Measurements from ENCODE around the gene TATDN3. TPM values are rescaled to one million over a fixed set of nuclear protein-coding genes. Genes with fewer than 3 reads are reported as not detected.
A peak's percentile ranks its signal among the peaks of the same experiment; 100 is the strongest.
"Not testable (repeated sequence)": the region's sequence is repeated elsewhere in the genome, so short reads cannot be mapped to it uniquely, and the experiment has no call there.

TATDN3 gene
- total RNA-seq, 3 donors from 2014 or later (not counting 1 experiment from before 2014, with no cell fraction given): 11.6 to 14.6 (median 13.4) TPM

GRCh38 chr1:212858461-212859265 lies 67.0 kb downstream of the TATDN3 start:
- Mint-ChIP-seq H3K27me3 (ENCODE audit: low read depth in 2 of 2) (no peaks in the 10 kb centered on the region), H3K36me3 (no peaks in the 10 kb centered on the region), H3K4me3 (peak overlapping the region; percentile 95), H3K27ac (peak overlapping the region; percentile 87 to 95), H3K9me3 (no peaks in the 10 kb centered on the region), H3K4me1 (peaks cover 16 to 32% of the 10 kb centered on the region in 2 donors)
- Histone ChIP-seq H3K4me1 (ENCODE audit: control insufficient read depth, insufficient read depth, low read length) (peaks cover 26% of the 10 kb centered on the region), H3K4me3 (ENCODE audit: low read length) (peak overlapping the region; percentile 79), H3K27ac (ENCODE audit: low read length) (peak overlapping the region; percentile 75), H3K36me3 (ENCODE audit: control insufficient read depth, insufficient read depth, low read length) (no peaks in the 10 kb centered on the region), H3K27me3 (ENCODE audit: control insufficient read depth, insufficient read depth, low read length) (no peaks in the 10 kb centered on the region), H3K9me3 (ENCODE audit: control insufficient read depth, insufficient read depth, low read length) (no peaks in the 10 kb centered on the region)
- TF ChIP-seq CTCF (IDR thresholded peaks at IDR 0.05): no peak
- 8% methylated on average over 54 of the region's 54 CpGs for WGBS (ENCODE audit: insufficient coverage)
- ATAC-seq: peak; percentile 2 to 15 (median 13)
- intact Hi-C loops (cut with micrococcal nuclease): loop anchor here (5.0 kb wide), 1 partner anchor 66 kb away; the partner anchor contains the start of genes NSL1 and TATDN3
- DNase-seq: peak; percentile 30 to 51

- Histone ChIP-seq H3K4me1 (ENCODE audit: control insufficient read depth, insufficient read depth, low read length) (peaks cover 26% of the 10 kb centered on the region), H3K4me3 (ENCODE audit: low read length) (no peak overlapping the region), H3K27me3 (ENCODE audit: control insufficient read depth, insufficient read depth, low read length) (no peaks in the 10 kb centered on the region), H3K36me3 (ENCODE audit: control insufficient read depth, insufficient read depth, low read length) (peaks cover 2% of the 10 kb centered on the region), H3K27ac (ENCODE audit: low read length) (no peak overlapping the region), H3K9me3 (ENCODE audit: control insufficient read depth, insufficient read depth, low read length) (no peaks in the 10 kb centered on the region)
- DNase-seq (no peak), ATAC-seq (no peak)
- H3K4me1 Mint-ChIP-seq: peaks cover 19 to 33% of the 10 kb centered on the region in 2 donors
- no peak overlapping the region for H3K27ac Mint-ChIP-seq
- H3K36me3 Mint-ChIP-seq: no peaks in the 10 kb centered on the region
- H3K27me3 Mint-ChIP-seq (ENCODE audit: low read depth in 2 of 2): no peaks in the 10 kb centered on the region
- no peaks in the 10 kb centered on the region for H3K9me3 Mint-ChIP-seq
- no peak for TF ChIP-seq CTCF (IDR thresholded peaks at IDR 0.05)
- 70% methylated on average over 4 of the region's 5 CpGs for WGBS (ENCODE audit: insufficient coverage)
- intact Hi-C loops (cut with micrococcal nuclease): no loop called here
- H3K4me3 Mint-ChIP-seq: no peak overlapping the region
Observed at GRCh38 chr1:212860713-212861581, 69.3 kb downstream of the TATDN3 start.

GRCh38 chr1:212862111-212862690 lies 70.5 kb downstream of the TATDN3 start:
- WGBS (ENCODE audit: insufficient coverage): 92% methylated on average over 2 of the region's 2 CpGs
- no peaks in the 10 kb centered on the region for H3K36me3 Mint-ChIP-seq
- H3K27ac Mint-ChIP-seq: no peak overlapping the region
- Histone ChIP-seq H3K4me3 (ENCODE audit: low read length) (no peak overlapping the region), H3K36me3 (ENCODE audit: control insufficient read depth, insufficient read depth, low read length) (peaks cover 5% of the 10 kb centered on the region), H3K27me3 (ENCODE audit: control insufficient read depth, insufficient read depth, low read length) (no peaks in the 10 kb centered on the region), H3K27ac (ENCODE audit: low read length) (no peak overlapping the region), H3K9me3 (ENCODE audit: control insufficient read depth, insufficient read depth, low read length) (no peaks in the 10 kb centered on the region), H3K4me1 (ENCODE audit: control insufficient read depth, insufficient read depth, low read length) (peaks cover 20% of the 10 kb centered on the region)
- TF ChIP-seq CTCF (IDR thresholded peaks at IDR 0.05): no peak
- no peak for DNase-seq
- intact Hi-C loops (cut with micrococcal nuclease): no loop called here
- peaks cover 19 to 29% of the 10 kb centered on the region in 2 donors for H3K4me1 Mint-ChIP-seq
- no peaks in the 10 kb centered on the region for H3K27me3 Mint-ChIP-seq (ENCODE audit: low read depth in 2 of 2)
- no peaks in the 10 kb centered on the region for H3K9me3 Mint-ChIP-seq
- no peak for ATAC-seq
- no peak overlapping the region for H3K4me3 Mint-ChIP-seq

- ATAC-seq; H3K27me3 ChIP-seq (ENCODE audit: control insufficient read depth, insufficient read depth, low read length); H3K27me3 Mint-ChIP-seq (ENCODE audit: low read depth in 2 of 2); H3K27ac ChIP-seq (ENCODE audit: low read length); DNase-seq; H3K9me3 ChIP-seq (ENCODE audit: control insufficient read depth, insufficient read depth, low read length); H3K4me3 ChIP-seq (ENCODE audit: low read length); H3K9me3 Mint-ChIP-seq; H3K36me3 Mint-ChIP-seq; intact Hi-C loops (cut with micrococcal nuclease); H3K27ac Mint-ChIP-seq; H3K36me3 ChIP-seq (ENCODE audit: control insufficient read depth, insufficient read depth, low read length); H3K4me3 Mint-ChIP-seq: not testable (repeated sequence)
- WGBS (ENCODE audit: insufficient coverage): 85% methylated on average over 9 of the region's 10 CpGs
- peaks cover 17% of the 10 kb centered on the region for H3K4me1 ChIP-seq (ENCODE audit: control insufficient read depth, insufficient read depth, low read length)
- peaks cover 13 to 21% of the 10 kb centered on the region in 2 donors for H3K4me1 Mint-ChIP-seq
Observed at GRCh38 chr1:212863345-212863744, 71.7 kb downstream of the TATDN3 start.

All from natural killer cell (primary cell).